ENCODE data around the gene CAMLG.

GRCh38 chr5:134724872-134725271, 13.5 kb upstream of the CAMLG start:
- TF ChIP-seq EZH2 (IDR thresholded peaks at IDR 0.05; ENCODE audit: low read length, unreplicated experiment) (no peak), CTCF (conservative IDR thresholded peaks at IDR 0.05; ENCODE audit: low read depth, low read length) (no peak)

Data from PC-3 (cell line).